ENCODE results near the gene KPTN.

GRCh38 chr19:47447470-47448359 lies 36.3 kb downstream of the KPTN start:
- TF ChIP-seq CTCF (conservative IDR thresholded peaks at IDR 0.05 in 1 of 2, IDR thresholded peaks at IDR 0.05 in 1 of 2; ENCODE audit: low read depth in 1 of 2, low read length in 2 of 2): no peak
- TF ChIP-seq EZH2 (IDR thresholded peaks at IDR 0.05; ENCODE audit: low read length, missing control alignments): no peak

Data from fibroblast of lung (primary cell).